Fibroblast of lung (primary cell): ENCODE measurements around the gene LCN15.

Experiments used
- EZH2 ChIP-seq: IDR thresholded peaks from 2 replicates; pipeline ENCODE4 v1.5.1; 2012; ENCODE audit warnings: low read length, control low read depth, mild to moderate bottlenecking; ENCODE audit errors: missing control alignments
- TF ChIP-seq, protein P1 (sequence below), 2 donors: IDR thresholded peaks in 1 of 2; conservative IDR thresholded peaks in 1 of 2; 1 replicate in 1 of 2; 2 replicates in 1 of 2; pipeline ENCODE4 v1.5.1; 2011 to 2012; ENCODE audit warnings: low read length in 2 of 2, control low read depth in 1 of 2, inconsistent platforms in 1 of 2, low read depth in 1 of 2, mild to moderate bottlenecking in 1 of 2

DNA sequence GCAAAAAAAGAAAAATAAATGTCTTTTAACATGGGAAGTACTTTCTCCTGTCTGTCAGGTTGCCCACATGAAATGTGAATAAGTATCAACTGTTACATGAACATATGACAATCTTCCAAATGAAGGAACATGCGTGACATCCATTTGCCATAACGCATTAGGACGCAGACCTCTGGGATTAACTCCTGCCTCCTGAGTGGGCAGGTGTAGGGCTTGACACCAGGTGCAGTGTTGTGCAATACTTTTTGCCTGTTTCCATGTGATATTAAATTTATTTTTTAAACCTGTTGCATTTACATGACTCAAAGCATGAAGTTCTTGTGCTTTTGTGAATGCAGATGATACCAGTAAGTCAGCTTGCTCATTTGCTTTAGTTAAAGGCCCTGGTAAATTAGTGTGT is 18.1 kb upstream of the LCN15 start:
- TF ChIP-seq, protein P1, sequence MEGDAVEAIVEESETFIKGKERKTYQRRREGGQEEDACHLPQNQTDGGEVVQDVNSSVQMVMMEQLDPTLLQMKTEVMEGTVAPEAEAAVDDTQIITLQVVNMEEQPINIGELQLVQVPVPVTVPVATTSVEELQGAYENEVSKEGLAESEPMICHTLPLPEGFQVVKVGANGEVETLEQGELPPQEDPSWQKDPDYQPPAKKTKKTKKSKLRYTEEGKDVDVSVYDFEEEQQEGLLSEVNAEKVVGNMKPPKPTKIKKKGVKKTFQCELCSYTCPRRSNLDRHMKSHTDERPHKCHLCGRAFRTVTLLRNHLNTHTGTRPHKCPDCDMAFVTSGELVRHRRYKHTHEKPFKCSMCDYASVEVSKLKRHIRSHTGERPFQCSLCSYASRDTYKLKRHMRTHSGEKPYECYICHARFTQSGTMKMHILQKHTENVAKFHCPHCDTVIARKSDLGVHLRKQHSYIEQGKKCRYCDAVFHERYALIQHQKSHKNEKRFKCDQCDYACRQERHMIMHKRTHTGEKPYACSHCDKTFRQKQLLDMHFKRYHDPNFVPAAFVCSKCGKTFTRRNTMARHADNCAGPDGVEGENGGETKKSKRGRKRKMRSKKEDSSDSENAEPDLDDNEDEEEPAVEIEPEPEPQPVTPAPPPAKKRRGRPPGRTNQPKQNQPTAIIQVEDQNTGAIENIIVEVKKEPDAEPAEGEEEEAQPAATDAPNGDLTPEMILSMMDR (conservative IDR thresholded peaks at IDR 0.05 in 1 of 2, IDR thresholded peaks at IDR 0.05 in 1 of 2; ENCODE audit: low read depth in 1 of 2, low read length in 2 of 2) = no peak
- no peak for TF ChIP-seq EZH2
